B cell (primary cell): ENCODE data around the gene RASL10B.

Source experiments
- CTCF ChIP-seq: fragments of 200-600 bp; IDR thresholded peaks from one replicate; pipeline ENCODE4 v1.8.0; 2022; ENCODE audit warnings: antibody characterized with exemption, mild to moderate bottlenecking
- EZH2 ChIP-seq: IDR thresholded peaks from 2 replicates; pipeline ENCODE4 v1.6.1; 2012; ENCODE audit warnings: borderline replicate concordance, low read depth, mild to moderate bottlenecking, moderate library complexity, low read length; ENCODE audit not compliant: insufficient read depth, poor library complexity, severe bottlenecking

- TF ChIP-seq CTCF (no peak), EZH2 (no peak)
These were observed 8.8 kb downstream of the RASL10B start for GRCh38 chr17:35740216-35740615.
